HepG2 (cell line): ENCODE results near the gene ZMPSTE24. TPM values are rescaled to one million over a fixed set of nuclear protein-coding genes. Genes with fewer than 3 reads are reported as not detected.
A peak's percentile ranks its signal among the peaks of the same experiment; 100 is the strongest.

Experiments used
- FOXO1 ChIP-seq: sonication (generic); formaldehyde crosslinking; IDR thresholded peaks from 2 replicates; pipeline ENCODE4 v1.4.0; 2020; ENCODE audit warnings: missing genetic modification reagents
- GRHL1 ChIP-seq: sonication (generic); formaldehyde crosslinking; conservative IDR thresholded peaks from 2 replicates; pipeline ENCODE4 v1.8.0; 2022; ENCODE audit warnings: missing genetic modification reagents
- KDM5A ChIP-seq: fragments of 200-600 bp; sonication (generic); IDR thresholded peaks from 2 replicates; pipeline ENCODE4 v1.7.0; 2018; ENCODE audit warnings: antibody characterized with exemption, mild to moderate bottlenecking, low read length, borderline replicate concordance
- KMT2A ChIP-seq: sonication (generic); formaldehyde crosslinking; IDR thresholded peaks from 2 replicates; pipeline ENCODE4 v1.4.0; 2020; ENCODE audit warnings: missing genetic modification reagents
- MBNL3 ChIP-seq: fragments of 250-450 bp; sonication (Bioruptor Pico); conservative IDR thresholded peaks from 2 replicates; pipeline ENCODE4 v1.8.0; 2022; ENCODE audit warnings: mild to moderate bottlenecking, inconsistent platforms
- MIER2 ChIP-seq: IDR thresholded peaks from 2 replicates; pipeline ENCODE4 v1.6.1; 2016; ENCODE audit warnings: missing biosample characterization, missing genetic modification reagents
- MYC ChIP-seq: sonication (generic); formaldehyde crosslinking; IDR thresholded peaks from 2 replicates; pipeline ENCODE4 v1.9.0; 2021; ENCODE audit warnings: missing genetic modification reagents, borderline replicate concordance
- PAXIP1 ChIP-seq: sonication (generic); formaldehyde crosslinking; conservative IDR thresholded peaks from 2 replicates; pipeline ENCODE4 v1.4.0; 2020; ENCODE audit warnings: mild to moderate bottlenecking, missing genetic modification reagents, moderate library complexity
- SIX1 ChIP-seq: sonication (generic); formaldehyde crosslinking; IDR thresholded peaks from 2 replicates; pipeline ENCODE4 v1.4.0; 2020; ENCODE audit warnings: missing genetic modification reagents, borderline replicate concordance
- XRCC5 ChIP-seq: fragments of 200-400 bp; formaldehyde crosslinking; optimal IDR thresholded peaks from 2 replicates; pipeline ENCODE3; 2017; ENCODE audit warnings: mild to moderate bottlenecking, low read length
- ZBTB33 ChIP-seq: sonication (generic); formaldehyde crosslinking; IDR thresholded peaks from 2 replicates; pipeline ENCODE4 v1.4.0; 2020; ENCODE audit warnings: missing genetic modification reagents
- ZFP62 ChIP-seq: sonication (generic); formaldehyde crosslinking; IDR thresholded peaks from 2 replicates; pipeline ENCODE4 v1.4.0; 2020; ENCODE audit warnings: missing genetic modification reagents
- ZNF101 ChIP-seq: sonication (generic); formaldehyde crosslinking; IDR thresholded peaks from 2 replicates; pipeline ENCODE4 v1.4.0; 2020; ENCODE audit warnings: mild to moderate bottlenecking, low read depth, missing genetic modification reagents, borderline replicate concordance
- ZNF256 ChIP-seq: sonication (generic); formaldehyde crosslinking; conservative IDR thresholded peaks from 2 replicates; pipeline ENCODE4 v1.4.0; 2020; ENCODE audit warnings: missing genetic modification reagents
- ZNF282 ChIP-seq: fragments of 450-650 bp; IDR thresholded peaks from 2 replicates; pipeline ENCODE4 v1.6.1; 2018; ENCODE audit not compliant: partially characterized antibody
- ZNF441 ChIP-seq: sonication (generic); formaldehyde crosslinking; IDR thresholded peaks from 2 replicates; pipeline ENCODE4 v1.7.0; 2021; ENCODE audit warnings: missing genetic modification reagents, borderline replicate concordance
- polyA plus RNA-seq, 8 experiments: library from polyadenylated mRNA; depleted of rRNA in 3 of 8; stranded (reverse) in 7 of 8; unstranded in 1 of 8; fragments of >200 nt; fragmentation: Illumina TruSeq in 4 of 8; extraction: Trizol in 4 of 8; gene quantifications; 2 replicates each; pipeline versions ENCODE4 v1.2.1 to v1.2.3, GENCODE V29; 2011 to 2016; ENCODE audit warnings: low read depth in 4 of 8, missing spikeins in 1 of 8, mixed read lengths in 1 of 8; ENCODE audit not compliant: insufficient read depth in 1 of 8
- total RNA-seq, 5 experiments: library from RNA; depleted of rRNA; stranded (reverse); fragments of >200 nt; fragmentation: Illumina TruSeq; extraction: Trizol; gene quantifications; 2 replicates each; pipeline ENCODE4 v1.2.3, GENCODE V29; 2016; ENCODE audit warnings: low read depth in 1 of 5
- TF ChIP-seq, protein P1 (sequence below): sonication (generic); formaldehyde crosslinking; IDR thresholded peaks from 2 replicates; pipeline ENCODE4; 2020; ENCODE audit warnings: missing genetic modification reagents, mild to moderate bottlenecking, borderline replicate concordance
- TF ChIP-seq, protein P2 (sequence below): IDR thresholded peaks from 2 replicates; pipeline ENCODE4 v1.6.1; 2016; ENCODE audit warnings: missing compliant biosample characterization, missing genetic modification reagents, borderline replicate concordance

The ZMPSTE24 gene
- total and polyA plus RNA-seq, 2 of the 13 experiments (the other 11 are each of a cell fraction or from before 2014, with no cell fraction given) = 13.6 to 60.2 TPM

- no peak for TF ChIP-seq ZFP62
- TF ChIP-seq KMT2A = peak; percentile 75; the same call in 1 of the 2 replicates
- TF ChIP-seq ZBTB33 (CRISPR knock-in tag) = 0 out of 2 replicates have a peak, but pooled peaks have one; percentile 18
- peak; percentile 46 for TF ChIP-seq XRCC5
- no peak for TF ChIP-seq GRHL1
- no peak for TF ChIP-seq MIER2
- TF ChIP-seq ZNF256 (CRISPR knock-in tag) = no peak
- TF ChIP-seq SIX1 (CRISPR knock-in tag) = peak; percentile 58; the same call in 1 of the 2 replicates
- TF ChIP-seq, protein P1, sequence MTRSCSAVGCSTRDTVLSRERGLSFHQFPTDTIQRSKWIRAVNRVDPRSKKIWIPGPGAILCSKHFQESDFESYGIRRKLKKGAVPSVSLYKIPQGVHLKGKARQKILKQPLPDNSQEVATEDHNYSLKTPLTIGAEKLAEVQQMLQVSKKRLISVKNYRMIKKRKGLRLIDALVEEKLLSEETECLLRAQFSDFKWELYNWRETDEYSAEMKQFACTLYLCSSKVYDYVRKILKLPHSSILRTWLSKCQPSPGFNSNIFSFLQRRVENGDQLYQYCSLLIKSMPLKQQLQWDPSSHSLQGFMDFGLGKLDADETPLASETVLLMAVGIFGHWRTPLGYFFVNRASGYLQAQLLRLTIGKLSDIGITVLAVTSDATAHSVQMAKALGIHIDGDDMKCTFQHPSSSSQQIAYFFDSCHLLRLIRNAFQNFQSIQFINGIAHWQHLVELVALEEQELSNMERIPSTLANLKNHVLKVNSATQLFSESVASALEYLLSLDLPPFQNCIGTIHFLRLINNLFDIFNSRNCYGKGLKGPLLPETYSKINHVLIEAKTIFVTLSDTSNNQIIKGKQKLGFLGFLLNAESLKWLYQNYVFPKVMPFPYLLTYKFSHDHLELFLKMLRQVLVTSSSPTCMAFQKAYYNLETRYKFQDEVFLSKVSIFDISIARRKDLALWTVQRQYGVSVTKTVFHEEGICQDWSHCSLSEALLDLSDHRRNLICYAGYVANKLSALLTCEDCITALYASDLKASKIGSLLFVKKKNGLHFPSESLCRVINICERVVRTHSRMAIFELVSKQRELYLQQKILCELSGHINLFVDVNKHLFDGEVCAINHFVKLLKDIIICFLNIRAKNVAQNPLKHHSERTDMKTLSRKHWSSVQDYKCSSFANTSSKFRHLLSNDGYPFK (CRISPR knock-in tag) = peak; percentile 59; the same call in 1 of the 2 replicates
- TF ChIP-seq, protein P2, sequence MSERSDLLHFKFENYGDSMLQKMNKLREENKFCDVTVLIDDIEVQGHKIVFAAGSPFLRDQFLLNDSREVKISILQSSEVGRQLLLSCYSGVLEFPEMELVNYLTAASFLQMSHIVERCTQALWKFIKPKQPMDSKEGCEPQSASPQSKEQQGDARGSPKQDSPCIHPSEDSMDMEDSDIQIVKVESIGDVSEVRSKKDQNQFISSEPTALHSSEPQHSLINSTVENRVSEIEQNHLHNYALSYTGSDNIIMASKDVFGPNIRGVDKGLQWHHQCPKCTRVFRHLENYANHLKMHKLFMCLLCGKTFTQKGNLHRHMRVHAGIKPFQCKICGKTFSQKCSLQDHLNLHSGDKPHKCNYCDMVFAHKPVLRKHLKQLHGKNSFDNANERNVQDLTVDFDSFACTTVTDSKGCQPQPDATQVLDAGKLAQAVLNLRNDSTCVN (CRISPR knock-in tag) = no peak
- peak; percentile 58 for TF ChIP-seq KDM5A
- TF ChIP-seq ZNF101 (CRISPR knock-in tag) = no peak
- no peak for TF ChIP-seq ZNF441 (CRISPR knock-in tag)
- no peak for TF ChIP-seq MBNL3 (CRISPR knock-in tag)
- TF ChIP-seq PAXIP1 (CRISPR knock-in tag) = 0 out of 2 replicates have a peak, but pooled peaks have one; percentile 35
- no peak for TF ChIP-seq FOXO1 (CRISPR knock-in tag)
- TF ChIP-seq ZNF282 = no peak
- TF ChIP-seq MYC (CRISPR knock-in tag) = peak; percentile 43; the same call in 1 of the 2 replicates
Measured at GRCh38 chr1:40338745-40339419, 80.8 kb downstream of the ZMPSTE24 start (continued).
